ENCODE data around the gene RRAGC.

RRAGC gene

GRCh38 chr1:38859561-38860453, at the start of gene RRAGC:
Gene RRAGC (minus strand): TSS chr1:38859772. CDS start chr1:38859646, 126 bp downstream.
- Mint-ChIP-seq H3K27ac (peak within 1 kb of the TSS; percentile 86), H3K4me3 (peak within 1 kb of the TSS; percentile 98), H3K27me3 (ENCODE audit: low read depth) (no peaks in the 10 kb centered on the region), H3K36me3 (ENCODE audit: low read depth) (peaks cover 24% of the 10 kb centered on the region), H3K9me3 (no peaks in the 10 kb centered on the region), H3K4me1 (ENCODE audit: low read depth) (peaks cover 28% of the 10 kb centered on the region)
- peak; percentile 98 for DNase-seq (ENCODE audit: low spot score)

GRCh38 chr1:38908821-38909220, 49.2 kb upstream of the RRAGC start:
- no peak overlapping the region for H3K27ac Mint-ChIP-seq
- no peak for DNase-seq (ENCODE audit: low spot score)
- no peaks in the 10 kb centered on the region for H3K27me3 Mint-ChIP-seq (ENCODE audit: low read depth)
- H3K36me3 Mint-ChIP-seq (ENCODE audit: low read depth) = peaks cover 3% of the 10 kb centered on the region
- no peaks in the 10 kb centered on the region for H3K4me1 Mint-ChIP-seq (ENCODE audit: low read depth)
- peaks cover 5% of the 10 kb centered on the region for H3K9me3 Mint-ChIP-seq
- no peak overlapping the region for H3K4me3 Mint-ChIP-seq

- H3K36me3 Mint-ChIP-seq (ENCODE audit: low read depth) = peaks cover 3% of the 10 kb centered on the region
- H3K27me3 Mint-ChIP-seq (ENCODE audit: low read depth) = no peaks in the 10 kb centered on the region
- no peak overlapping the region for H3K27ac Mint-ChIP-seq
- peaks cover 5% of the 10 kb centered on the region for H3K9me3 Mint-ChIP-seq
- no peaks in the 10 kb centered on the region for H3K4me1 Mint-ChIP-seq (ENCODE audit: low read depth)
- H3K4me3 Mint-ChIP-seq = no peak overlapping the region
- no peak for DNase-seq (ENCODE audit: low spot score)
These were observed 46.4 kb upstream of the RRAGC start for GRCh38 chr1:38905985-38906384.

- no peak for DNase-seq (ENCODE audit: low spot score)
- Mint-ChIP-seq H3K4me3 (no peak overlapping the region), H3K27ac (no peak overlapping the region), H3K9me3 (no peaks in the 10 kb centered on the region), H3K27me3 (ENCODE audit: low read depth) (no peaks in the 10 kb centered on the region), H3K4me1 (ENCODE audit: low read depth) (peaks cover 7% of the 10 kb centered on the region), H3K36me3 (ENCODE audit: low read depth) (no peaks in the 10 kb centered on the region)
These were observed 40.0 kb upstream of the RRAGC start for GRCh38 chr1:38899560-38899959.

- Mint-ChIP-seq H3K27ac (no peak overlapping the region), H3K9me3 (no peaks in the 10 kb centered on the region), H3K4me3 (no peak overlapping the region), H3K27me3 (ENCODE audit: low read depth) (no peaks in the 10 kb centered on the region), H3K4me1 (ENCODE audit: low read depth) (peaks cover 7% of the 10 kb centered on the region), H3K36me3 (ENCODE audit: low read depth) (no peaks in the 10 kb centered on the region)
- DNase-seq (ENCODE audit: low spot score) = no peak
These were observed 39.2 kb upstream of the RRAGC start for GRCh38 chr1:38898653-38899230.

GRCh38 chr1:38896169-38896568, 36.6 kb upstream of the RRAGC start:
- DNase-seq (ENCODE audit: low spot score) = no peak
- H3K9me3 Mint-ChIP-seq = no peaks in the 10 kb centered on the region
- H3K36me3 Mint-ChIP-seq (ENCODE audit: low read depth) = no peaks in the 10 kb centered on the region
- no peaks in the 10 kb centered on the region for H3K27me3 Mint-ChIP-seq (ENCODE audit: low read depth)
- peaks cover 7% of the 10 kb centered on the region for H3K4me1 Mint-ChIP-seq (ENCODE audit: low read depth)
- no peak overlapping the region for H3K27ac Mint-ChIP-seq
- no peak overlapping the region for H3K4me3 Mint-ChIP-seq

- no peak for DNase-seq (ENCODE audit: low spot score)
- H3K27me3 Mint-ChIP-seq (ENCODE audit: low read depth) = peaks cover under 1% of the 10 kb centered on the region
- no peaks in the 10 kb centered on the region for H3K9me3 Mint-ChIP-seq
- no peaks in the 10 kb centered on the region for H3K36me3 Mint-ChIP-seq (ENCODE audit: low read depth)
- H3K27ac Mint-ChIP-seq = no peak overlapping the region
- no peak overlapping the region for H3K4me3 Mint-ChIP-seq
- no peaks in the 10 kb centered on the region for H3K4me1 Mint-ChIP-seq (ENCODE audit: low read depth)
These were observed 33.4 kb upstream of the RRAGC start for GRCh38 chr1:38892976-38893375.

- Mint-ChIP-seq H3K9me3 (no peaks in the 10 kb centered on the region), H3K27ac (no peak overlapping the region), H3K36me3 (ENCODE audit: low read depth) (no peaks in the 10 kb centered on the region), H3K27me3 (ENCODE audit: low read depth) (peaks cover 3% of the 10 kb centered on the region), H3K4me3 (no peak overlapping the region), H3K4me1 (ENCODE audit: low read depth) (no peaks in the 10 kb centered on the region)
- DNase-seq (ENCODE audit: low spot score) = no peak
These were observed 32.2 kb upstream of the RRAGC start for GRCh38 chr1:38891753-38892152.

GRCh38 chr1:38889589-38889988, 30.0 kb upstream of the RRAGC start:
- no peaks in the 10 kb centered on the region for H3K36me3 Mint-ChIP-seq (ENCODE audit: low read depth)
- H3K27ac Mint-ChIP-seq = no peak overlapping the region
- no peaks in the 10 kb centered on the region for H3K4me1 Mint-ChIP-seq (ENCODE audit: low read depth)
- H3K9me3 Mint-ChIP-seq = no peaks in the 10 kb centered on the region
- H3K27me3 Mint-ChIP-seq (ENCODE audit: low read depth) = peaks cover 11% of the 10 kb centered on the region
- no peak overlapping the region for H3K4me3 Mint-ChIP-seq
- DNase-seq (ENCODE audit: low spot score) = no peak

- Mint-ChIP-seq H3K4me3 (no peak overlapping the region), H3K9me3 (no peaks in the 10 kb centered on the region), H3K27ac (no peak overlapping the region), H3K36me3 (ENCODE audit: low read depth) (no peaks in the 10 kb centered on the region), H3K4me1 (ENCODE audit: low read depth) (no peaks in the 10 kb centered on the region), H3K27me3 (ENCODE audit: low read depth) (peaks cover 11% of the 10 kb centered on the region)
- DNase-seq (ENCODE audit: low spot score) = no peak
These were observed 29.1 kb upstream of the RRAGC start for GRCh38 chr1:38888423-38889333.

- Mint-ChIP-seq H3K27me3 (ENCODE audit: low read depth) (peaks cover 11% of the 10 kb centered on the region), H3K27ac (no peak overlapping the region), H3K9me3 (no peaks in the 10 kb centered on the region), H3K4me1 (ENCODE audit: low read depth) (no peaks in the 10 kb centered on the region), H3K36me3 (ENCODE audit: low read depth) (no peaks in the 10 kb centered on the region), H3K4me3 (no peak overlapping the region)
- no peak for DNase-seq (ENCODE audit: low spot score)
These were observed 25.5 kb upstream of the RRAGC start for GRCh38 chr1:38885092-38885491.

GRCh38 chr1:38881487-38881886, 21.9 kb upstream of the RRAGC start, which contains the start of gene GJA9:
Gene GJA9 (minus strand): TSS chr1:38881587. CDS start chr1:38876098, 5,489 bp downstream.
- no peak for DNase-seq (ENCODE audit: low spot score)
- H3K9me3 Mint-ChIP-seq = no peaks in the 10 kb centered on the region
- H3K27me3 Mint-ChIP-seq (ENCODE audit: low read depth) = peaks cover 5% of the 10 kb centered on the region
- H3K4me1 Mint-ChIP-seq (ENCODE audit: low read depth) = no peaks in the 10 kb centered on the region
- H3K36me3 Mint-ChIP-seq (ENCODE audit: low read depth) = no peaks in the 10 kb centered on the region
- H3K27ac Mint-ChIP-seq = no peak within 1 kb of the TSS
- H3K4me3 Mint-ChIP-seq = no peak within 1 kb of the TSS

- Mint-ChIP-seq H3K9me3 (no peaks in the 10 kb centered on the region), H3K4me1 (ENCODE audit: low read depth) (peaks cover 26% of the 10 kb centered on the region), H3K36me3 (ENCODE audit: low read depth) (peaks cover 5% of the 10 kb centered on the region), H3K4me3 (no peak overlapping the region), H3K27ac (no peak overlapping the region), H3K27me3 (ENCODE audit: low read depth) (no peaks in the 10 kb centered on the region)
- no peak for DNase-seq (ENCODE audit: low spot score)
These were observed 16.2 kb upstream of the RRAGC start for GRCh38 chr1:38875811-38876210.
